Transverse colon (tissue), 3 donors: ENCODE measurements around the gene FUT3.

ENCODE experiments used
- CTCF ChIP-seq, 5 experiments: fragments of 200-600 bp in 3 of 5; fragments of 450-650 bp in 2 of 5; sonication (generic) in 3 of 5; IDR thresholded peaks; 1 replicate in 2 of 5; 2 replicates in 3 of 5; pipeline ENCODE4 v1.5.1; 2016 to 2017; ENCODE audit warnings: antibody characterized with exemption in 5 of 5, inconsistent platforms in 3 of 5, mild to moderate bottlenecking in 2 of 5, moderate library complexity in 1 of 5
- EP300 ChIP-seq: sonication (generic); formaldehyde crosslinking; IDR thresholded peaks from one replicate; pipeline ENCODE4 v1.6.1; 2017; ENCODE audit warnings: antibody characterized with exemption, low read depth
- POLR2A ChIP-seq: fragments of 450-650 bp; IDR thresholded peaks from one replicate; pipeline ENCODE4 v1.6.1; 2016; ENCODE audit warnings: antibody characterized with exemption, mild to moderate bottlenecking, moderate library complexity

GRCh38 chr19:5832061-5832460 is 19.2 kb downstream of the FUT3 start:
- no peak for TF ChIP-seq CTCF (IDR thresholded peaks at IDR 0.05)
- TF ChIP-seq POLR2A: no peak
- TF ChIP-seq EP300: no peak
